ENCODE results near the gene FHDC1.

Gene FHDC1

DNA sequence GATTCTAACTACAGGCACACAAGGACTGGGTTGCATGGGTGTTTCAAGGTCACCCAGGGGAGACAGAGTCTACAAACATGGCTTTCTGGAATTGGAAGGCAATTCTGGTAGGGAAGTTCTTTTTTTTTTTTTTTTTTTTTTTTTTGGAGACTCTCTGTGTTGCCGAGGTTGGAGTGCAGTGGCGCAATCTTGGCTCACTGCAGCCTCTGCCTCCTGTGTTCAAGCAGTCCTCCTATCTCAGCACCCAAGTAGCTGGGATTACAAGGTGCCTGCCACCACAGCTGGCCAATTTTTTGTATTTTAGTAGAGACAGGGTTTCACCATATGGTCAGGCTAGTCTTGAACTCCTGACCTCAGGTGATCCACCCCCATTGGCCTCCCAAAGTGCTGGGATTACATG, 16.3 kb upstream of the FHDC1 start:
- H3K4me3 ChIP-seq (ENCODE audit: control insufficient read depth, low read depth, low read length), result no peak overlapping the region
- DNase-seq (ENCODE audit: low read depth), result no peak
- TF ChIP-seq, protein P1, sequence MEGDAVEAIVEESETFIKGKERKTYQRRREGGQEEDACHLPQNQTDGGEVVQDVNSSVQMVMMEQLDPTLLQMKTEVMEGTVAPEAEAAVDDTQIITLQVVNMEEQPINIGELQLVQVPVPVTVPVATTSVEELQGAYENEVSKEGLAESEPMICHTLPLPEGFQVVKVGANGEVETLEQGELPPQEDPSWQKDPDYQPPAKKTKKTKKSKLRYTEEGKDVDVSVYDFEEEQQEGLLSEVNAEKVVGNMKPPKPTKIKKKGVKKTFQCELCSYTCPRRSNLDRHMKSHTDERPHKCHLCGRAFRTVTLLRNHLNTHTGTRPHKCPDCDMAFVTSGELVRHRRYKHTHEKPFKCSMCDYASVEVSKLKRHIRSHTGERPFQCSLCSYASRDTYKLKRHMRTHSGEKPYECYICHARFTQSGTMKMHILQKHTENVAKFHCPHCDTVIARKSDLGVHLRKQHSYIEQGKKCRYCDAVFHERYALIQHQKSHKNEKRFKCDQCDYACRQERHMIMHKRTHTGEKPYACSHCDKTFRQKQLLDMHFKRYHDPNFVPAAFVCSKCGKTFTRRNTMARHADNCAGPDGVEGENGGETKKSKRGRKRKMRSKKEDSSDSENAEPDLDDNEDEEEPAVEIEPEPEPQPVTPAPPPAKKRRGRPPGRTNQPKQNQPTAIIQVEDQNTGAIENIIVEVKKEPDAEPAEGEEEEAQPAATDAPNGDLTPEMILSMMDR (IDR thresholded peaks at IDR 0.05; ENCODE audit: control insufficient read depth, insufficient read depth, low read depth, low read length, missing control alignments), result no peak

DNA sequence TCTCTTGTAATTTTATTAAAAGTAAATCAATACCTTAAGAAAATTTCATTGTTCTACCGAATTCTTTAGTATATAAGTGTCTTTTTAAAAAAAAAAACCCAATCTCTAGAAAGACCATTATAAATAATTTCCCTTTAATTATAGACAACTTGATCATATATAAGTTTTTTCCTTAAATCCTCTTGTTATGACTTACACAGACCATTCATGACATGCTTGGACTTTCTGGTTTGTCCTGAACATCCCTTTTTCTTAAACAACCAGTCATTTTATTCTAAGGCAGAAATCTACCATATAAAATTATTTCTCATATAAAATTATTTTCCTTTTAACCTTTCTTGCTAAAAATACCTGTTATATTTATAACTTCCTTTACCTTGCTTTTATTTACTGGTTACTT, 15.4 kb upstream of the FHDC1 start:
- DNase-seq (ENCODE audit: low read depth), result no peak
- TF ChIP-seq, protein P1 (IDR thresholded peaks at IDR 0.05; ENCODE audit: control insufficient read depth, insufficient read depth, low read depth, low read length, missing control alignments), result no peak

DNA sequence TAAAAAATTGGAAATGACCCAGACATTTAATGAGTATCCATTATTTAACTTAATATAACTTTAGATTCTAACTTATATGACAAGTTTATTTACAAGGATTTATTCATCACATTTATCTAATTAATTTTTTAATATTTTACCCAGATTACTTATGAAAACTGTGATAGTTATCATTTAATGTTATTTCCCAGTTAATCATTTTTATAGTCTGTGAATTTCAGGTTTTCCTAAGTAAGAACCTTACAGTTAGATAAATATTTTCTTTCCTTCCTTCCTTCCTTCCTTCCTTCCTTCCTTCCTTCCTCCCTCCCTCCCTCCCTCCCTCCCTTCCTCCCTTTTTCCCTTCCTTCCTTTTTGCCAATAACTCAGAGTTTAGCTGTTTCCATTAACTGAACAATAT, 14.8 kb upstream of the FHDC1 start:
- DNase-seq (ENCODE audit: low read depth), result no peak
- no peak overlapping the region for H3K4me3 ChIP-seq (ENCODE audit: control insufficient read depth, low read depth, low read length)
- TF ChIP-seq, protein P1 (IDR thresholded peaks at IDR 0.05; ENCODE audit: control insufficient read depth, insufficient read depth, low read depth, low read length, missing control alignments), result no peak

More for the DNA sequence above, 15.4 kb upstream of the FHDC1 start:
- no peak overlapping the region for H3K4me3 ChIP-seq (ENCODE audit: control insufficient read depth, low read depth, low read length)

DNA sequence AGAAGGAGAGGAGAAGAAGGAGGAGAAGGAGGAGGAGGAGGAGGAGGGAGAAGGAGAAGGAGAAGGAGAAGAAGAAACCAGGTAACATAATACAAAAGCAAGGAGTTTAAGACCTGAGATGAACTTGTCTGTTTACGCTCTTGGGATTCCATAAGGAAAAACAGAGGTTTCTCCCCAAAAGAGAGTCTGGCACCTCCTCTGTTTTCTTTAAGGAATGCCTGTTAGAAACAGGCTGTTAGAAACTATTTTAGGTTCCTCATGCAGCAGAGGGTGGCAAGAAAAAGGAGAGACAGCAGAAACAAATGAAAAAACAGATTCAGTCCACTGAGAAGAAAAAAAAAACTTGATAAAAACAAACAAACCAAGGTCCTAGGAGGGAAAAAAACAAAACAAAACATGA, 10.3 kb upstream of the FHDC1 start:
- H3K4me3 ChIP-seq (ENCODE audit: control insufficient read depth, low read depth, low read length), result no peak overlapping the region
- TF ChIP-seq, protein P1 (IDR thresholded peaks at IDR 0.05; ENCODE audit: control insufficient read depth, insufficient read depth, low read depth, low read length, missing control alignments), result no peak
- no peak for DNase-seq (ENCODE audit: low read depth)

DNA sequence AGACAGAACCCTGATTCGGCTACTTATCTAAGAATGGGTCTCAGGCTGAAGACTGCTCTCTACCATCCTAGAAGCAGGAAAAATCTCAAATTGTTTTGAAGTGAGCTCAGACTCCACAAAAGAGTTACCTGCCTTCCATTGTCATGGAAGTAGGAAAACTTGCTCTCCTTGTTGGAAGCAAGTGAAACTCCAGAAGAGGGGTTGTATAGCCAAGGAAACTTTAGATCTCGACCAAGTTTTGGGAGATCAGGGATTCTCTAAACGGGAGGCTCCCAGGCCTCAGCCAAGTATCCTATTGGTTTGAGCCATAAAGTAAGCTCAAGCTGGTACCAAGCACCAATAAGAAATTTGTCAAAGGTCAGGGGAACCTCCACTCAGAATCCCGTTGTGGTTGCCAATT, 9.2 kb upstream of the FHDC1 start:
- TF ChIP-seq, protein P1 (IDR thresholded peaks at IDR 0.05; ENCODE audit: control insufficient read depth, insufficient read depth, low read depth, low read length, missing control alignments), result no peak
- no peak for DNase-seq (ENCODE audit: low read depth)
- H3K4me3 ChIP-seq (ENCODE audit: control insufficient read depth, low read depth, low read length), result no peak overlapping the region

DNA sequence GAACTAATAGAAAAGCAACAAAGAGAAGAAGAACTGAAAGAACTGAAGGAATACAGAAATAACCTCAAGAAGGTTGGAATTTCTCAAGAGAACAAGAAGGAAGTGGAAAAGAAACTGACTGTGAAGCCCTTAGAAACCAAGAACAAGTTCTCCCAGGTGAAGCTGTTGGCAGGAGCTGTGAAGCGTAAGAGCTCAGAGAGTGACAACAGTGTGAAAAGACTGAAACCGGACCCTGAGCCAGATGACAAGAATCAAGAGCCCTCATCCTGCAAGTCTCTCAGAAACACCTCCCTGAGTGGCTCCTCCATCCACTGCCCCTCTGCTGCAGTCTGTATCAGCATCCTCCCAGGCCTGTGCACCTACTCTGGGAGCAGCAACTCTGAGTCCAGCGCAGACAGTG, 8.4 kb upstream of the FHDC1 start:
- TF ChIP-seq, protein P1 (IDR thresholded peaks at IDR 0.05; ENCODE audit: control insufficient read depth, insufficient read depth, low read depth, low read length, missing control alignments), result no peak
- DNase-seq (ENCODE audit: low read depth), result no peak
- H3K4me3 ChIP-seq (ENCODE audit: control insufficient read depth, low read depth, low read length), result no peak overlapping the region

DNA sequence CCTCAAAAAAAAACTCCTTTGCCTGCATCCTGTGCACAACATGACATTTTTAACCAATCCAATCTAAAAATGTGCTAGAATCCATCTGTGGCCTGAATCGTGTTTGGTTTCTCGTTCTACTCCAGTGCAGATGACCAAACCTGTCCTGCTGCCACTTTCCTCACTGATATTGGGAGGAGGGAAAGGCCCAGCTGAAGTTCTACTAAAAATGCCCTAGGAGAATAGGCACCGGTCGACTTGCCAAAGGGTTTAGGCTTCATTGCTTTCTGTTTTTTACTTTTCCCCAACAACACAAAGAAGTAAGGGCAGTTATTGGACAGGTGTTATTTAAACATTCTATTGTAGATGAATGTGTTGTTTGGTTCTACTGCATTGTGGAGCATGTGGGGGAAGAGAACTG, 7.8 kb upstream of the FHDC1 start:
- no peak for DNase-seq (ENCODE audit: low read depth)
- H3K4me3 ChIP-seq (ENCODE audit: control insufficient read depth, low read depth, low read length), result no peak overlapping the region
- TF ChIP-seq, protein P1 (IDR thresholded peaks at IDR 0.05; ENCODE audit: control insufficient read depth, insufficient read depth, low read depth, low read length, missing control alignments), result no peak

Measured in AG09309 (cell line).